Nephron progenitor cell (in vitro differentiated cells): Measurements from ENCODE around the gene CCNA2.

Experiments
- DNase-seq: peaks from one replicate; pipeline ENCODE4 v3.0.0; 2021
- H3K27ac Mint-ChIP-seq: 2 replicates; pipeline ENCODE4 v1.8.0; 2021; ENCODE audit warnings: mild to moderate bottlenecking, moderate library complexity, mixed read lengths
- H3K27me3 Mint-ChIP-seq: 2 replicates; pipeline ENCODE4 v1.8.0; 2021; ENCODE audit warnings: mild to moderate bottlenecking, low read depth, mixed read lengths; ENCODE audit not compliant: poor library complexity
- H3K36me3 Mint-ChIP-seq: 2 replicates; pipeline ENCODE4 v1.8.0; 2021; ENCODE audit warnings: low read depth, mixed read lengths
- H3K4me1 Mint-ChIP-seq: 2 replicates; pipeline ENCODE4 v1.8.0; 2021; ENCODE audit warnings: mixed read lengths
- H3K4me3 Mint-ChIP-seq: 2 replicates; pipeline ENCODE4 v1.8.0; 2021; ENCODE audit warnings: mild to moderate bottlenecking, moderate library complexity, mixed read lengths
- H3K9me3 Mint-ChIP-seq: 2 replicates; pipeline ENCODE4 v1.8.0; 2021; ENCODE audit warnings: mild to moderate bottlenecking, moderate library complexity, mixed read lengths
- CTCF ChIP-seq: fragments of 200-600 bp; sonication (generic); IDR thresholded peaks from 2 replicates; pipeline ENCODE4 v1.5.0; 2021; ENCODE audit warnings: antibody characterized with exemption

CCNA2 gene

GRCh38 chr4:121818215-121818614, 5.5 kb downstream of the CCNA2 start:
- H3K36me3 Mint-ChIP-seq: peaks cover 40% of the 10 kb centered on the region
- DNase-seq: no peak
- peak overlapping the region; percentile 77 for H3K27ac Mint-ChIP-seq
- no peak for TF ChIP-seq CTCF
- H3K9me3 Mint-ChIP-seq: no peaks in the 10 kb centered on the region
- no peaks in the 10 kb centered on the region for H3K27me3 Mint-ChIP-seq
- no peak overlapping the region for H3K4me3 Mint-ChIP-seq
- peaks cover 19% of the 10 kb centered on the region for H3K4me1 Mint-ChIP-seq

GRCh38 chr4:121817701-121818100, 6.0 kb downstream of the CCNA2 start:
- no peak for TF ChIP-seq CTCF
- no peaks in the 10 kb centered on the region for H3K9me3 Mint-ChIP-seq

GRCh38 chr4:121817006-121817405, 6.7 kb downstream of the CCNA2 start:
- TF ChIP-seq CTCF: no peak
- Mint-ChIP-seq H3K4me1 (peaks cover 12% of the 10 kb centered on the region), H3K9me3 (no peaks in the 10 kb centered on the region), H3K4me3 (no peak overlapping the region), H3K36me3 (peaks cover 48% of the 10 kb centered on the region), H3K27me3 (no peaks in the 10 kb centered on the region), H3K27ac (peak overlapping the region; percentile 19)
- no peak for DNase-seq

More at GRCh38 chr4:121817701-121818100, 6.0 kb downstream of the CCNA2 start:
- Mint-ChIP-seq H3K4me1 (peaks cover 19% of the 10 kb centered on the region), H3K27me3 (no peaks in the 10 kb centered on the region), H3K4me3 (no peak overlapping the region), H3K36me3 (peaks cover 44% of the 10 kb centered on the region), H3K27ac (peak overlapping the region; percentile 81)
- no peak for DNase-seq

GRCh38 chr4:121814756-121815155, 8.9 kb downstream of the CCNA2 start:
- no peak for TF ChIP-seq CTCF
- Mint-ChIP-seq H3K4me3 (no peak overlapping the region), H3K4me1 (no peaks in the 10 kb centered on the region), H3K9me3 (no peaks in the 10 kb centered on the region), H3K27ac (peak overlapping the region; percentile 78), H3K36me3 (peaks cover 60% of the 10 kb centered on the region), H3K27me3 (no peaks in the 10 kb centered on the region)
- no peak for DNase-seq

GRCh38 chr4:121811122-121811521, 12.6 kb downstream of the CCNA2 start:
- H3K9me3 Mint-ChIP-seq: no peaks in the 10 kb centered on the region
- no peak overlapping the region for H3K27ac Mint-ChIP-seq
- no peak for DNase-seq
- H3K36me3 Mint-ChIP-seq: peaks cover 53% of the 10 kb centered on the region
- no peaks in the 10 kb centered on the region for H3K27me3 Mint-ChIP-seq
- H3K4me3 Mint-ChIP-seq: no peak overlapping the region
- no peaks in the 10 kb centered on the region for H3K4me1 Mint-ChIP-seq
- no peak for TF ChIP-seq CTCF

GRCh38 chr4:121806411-121806810, 17.3 kb downstream of the CCNA2 start:
- H3K36me3 Mint-ChIP-seq: peaks cover 56% of the 10 kb centered on the region
- no peak for TF ChIP-seq CTCF
- peaks cover 16% of the 10 kb centered on the region for H3K4me1 Mint-ChIP-seq
- no peak overlapping the region for H3K27ac Mint-ChIP-seq
- H3K4me3 Mint-ChIP-seq: no peak overlapping the region
- no peak for DNase-seq
- H3K9me3 Mint-ChIP-seq: no peaks in the 10 kb centered on the region
- no peaks in the 10 kb centered on the region for H3K27me3 Mint-ChIP-seq
